GM18951 (cell line): ENCODE results near the gene PEDS1.
"Not testable (repeated sequence)": the region's sequence is repeated elsewhere in the genome, so short reads cannot be mapped to it uniquely, and the experiment has no call there.

Experiments
- POLR2A ChIP-seq: IDR thresholded peaks from 4 replicates; pipeline ENCODE4 v1.6.1; 2011; ENCODE audit warnings: mild to moderate bottlenecking; ENCODE audit not compliant: insufficient read length, insufficient read depth; ENCODE audit errors: extremely low read depth
- in situ Hi-C: fragments of 300-500 bp; cut with MboI; formaldehyde crosslinking; loops from one replicate; pipeline ENCODE4 v1.12.0; 2022; ENCODE audit warnings: low sequenced_read_pairs, mixed read lengths, inconsistent platforms; ENCODE audit not compliant: unreplicated experiment

Gene PEDS1

GRCh38 chr20:50142812-50143211, 10.7 kb downstream of the PEDS1 start:
- in situ Hi-C loops, result no loop called here

GRCh38 chr20:50141811-50142561, 11.5 kb downstream of the PEDS1 start:
- in situ Hi-C loops, result no loop called here
- TF ChIP-seq POLR2A, result no peak

More at GRCh38 chr20:50142812-50143211, 10.7 kb downstream of the PEDS1 start:
- no peak for TF ChIP-seq POLR2A

GRCh38 chr20:50141018-50141675, 12.4 kb downstream of the PEDS1 start:
- no peak for TF ChIP-seq POLR2A
- in situ Hi-C loops, result no loop called here

- in situ Hi-C loops, result no loop called here
- TF ChIP-seq POLR2A, result no peak
These were observed 13.1 kb downstream of the PEDS1 start for GRCh38 chr20:50140339-50140859.

GRCh38 chr20:50138479-50139393, 14.8 kb downstream of the PEDS1 start:
- no peak for TF ChIP-seq POLR2A
- in situ Hi-C loops, result no loop called here

- TF ChIP-seq POLR2A, result no peak
- in situ Hi-C loops, result no loop called here
These were observed 15.4 kb downstream of the PEDS1 start for GRCh38 chr20:50138120-50138478.

- in situ Hi-C loops, result not testable (repeated sequence)
These were observed 15.8 kb downstream of the PEDS1 start for GRCh38 chr20:50137702-50138101.

GRCh38 chr20:50136822-50137599, 16.5 kb downstream of the PEDS1 start:
- in situ Hi-C loops, result no loop called here
- no peak for TF ChIP-seq POLR2A

GRCh38 chr20:50135157-50135556, 18.4 kb downstream of the PEDS1 start:
- in situ Hi-C loops, result not testable (repeated sequence)

GRCh38 chr20:50133474-50134217, 19.9 kb downstream of the PEDS1 start:
- in situ Hi-C loops, result no loop called here
- TF ChIP-seq POLR2A, result no peak

- no peak for TF ChIP-seq POLR2A
- in situ Hi-C loops, result no loop called here
These were observed 20.5 kb downstream of the PEDS1 start for GRCh38 chr20:50133041-50133440.

GRCh38 chr20:50130995-50131394, 22.5 kb downstream of the PEDS1 start:
- in situ Hi-C loops, result no loop called here
- TF ChIP-seq POLR2A, result no peak
